Activated naive CD4-positive, alpha-beta T cell treated with anti-CD3 and anti-CD28 coated beads, Interleukin-2, amount 50 U/mL, for 72 hours (primary cell): Measurements from ENCODE around the gene GPR32. TPM values are rescaled to one million over a fixed set of nuclear protein-coding genes. Genes with fewer than 3 reads are reported as not detected.
"Not testable (repeated sequence)": the region's sequence is repeated elsewhere in the genome, so short reads cannot be mapped to it uniquely, and the experiment has no call there.

Experiments
- ATAC-seq, 2 donors: fragments of 150-1000 bp; cut with Tn5 transposase; 2 replicates each; pipeline ENCODE4 v1.10.0; 2021; ENCODE audit warnings: mild to moderate bottlenecking in 2 of 2, moderate library complexity in 2 of 2
- DNase-seq, 2 donors: peaks; one replicate each; pipeline ENCODE4 v3.0.0; 2021 to 2022; ENCODE audit warnings: low spot score in 2 of 2
- H3K27ac Mint-ChIP-seq, 2 donors: one replicate each; pipeline ENCODE4 v1.8.0; 2022; ENCODE audit warnings: mild to moderate bottlenecking in 2 of 2, mixed read lengths in 2 of 2
- H3K36me3 Mint-ChIP-seq, 2 donors: one replicate each; pipeline ENCODE4 v1.8.0; 2022; ENCODE audit warnings: mixed read lengths in 2 of 2
- H3K9me3 Mint-ChIP-seq, 2 donors: one replicate each; pipeline ENCODE4 v1.8.0; 2022; ENCODE audit warnings: mixed read lengths in 2 of 2
- total RNA-seq, 2 donors: library from RNA; stranded (reverse); gene quantifications; one replicate each; pipeline ENCODE4 v1.2.3, GENCODE V29; 2022

GPR32 gene
- total RNA-seq = not detected

- not testable (repeated sequence) for ATAC-seq, H3K27ac Mint-ChIP-seq, H3K9me3 Mint-ChIP-seq, DNase-seq, H3K36me3 Mint-ChIP-seq
Observed at GRCh38 chr19:50770164-50770563, at the start of gene GPR32. Gene GPR32 (plus strand): TSS chr19:50770464. CDS start chr19:50770601, 137 bp downstream.

- ATAC-seq (no peak), DNase-seq (no peak)
- no peaks in the 10 kb centered on the region for H3K9me3 Mint-ChIP-seq
- peaks cover 0 to 4% of the 10 kb centered on the region in 2 donors for H3K36me3 Mint-ChIP-seq
- no peak overlapping the region for H3K27ac Mint-ChIP-seq
Observed at GRCh38 chr19:50720921-50721381, 49.3 kb upstream of the GPR32 start.

GRCh38 chr19:50721441-50722137, 48.7 kb upstream of the GPR32 start:
- Mint-ChIP-seq H3K27ac (no peak overlapping the region), H3K36me3 (peaks cover 0 to 4% of the 10 kb centered on the region in 2 donors), H3K9me3 (no peaks in the 10 kb centered on the region)
- ATAC-seq (no peak), DNase-seq (no peak)

- ATAC-seq = no peak
Observed at GRCh38 chr19:50722201-50723013, 47.9 kb upstream of the GPR32 start.

GRCh38 chr19:50723069-50723468, 47.2 kb upstream of the GPR32 start, which contains the start of gene CLEC11A:
Gene CLEC11A (plus strand): TSS chr19:50723364. CDS start chr19:50723526, 162 bp downstream.
- Mint-ChIP-seq H3K36me3 (peaks cover 7 to 13% of the 10 kb centered on the region in 2 donors), H3K9me3 (peaks cover 0 to 6% of the 10 kb centered on the region in 2 donors), H3K27ac (no peak within 1 kb of the TSS)
- no peak for DNase-seq
- no peak for ATAC-seq

More at GRCh38 chr19:50722201-50723013, 47.9 kb upstream of the GPR32 start:
- Mint-ChIP-seq H3K36me3 (peaks cover under 1 to 7% of the 10 kb centered on the region in 2 donors), H3K9me3 (no peaks in the 10 kb centered on the region), H3K27ac (no peak overlapping the region)
- no peak for DNase-seq

GRCh38 chr19:50723735-50724521, 46.3 kb upstream of the GPR32 start:
- DNase-seq = no peak
- peaks cover 0 to 6% of the 10 kb centered on the region in 2 donors for H3K9me3 Mint-ChIP-seq
- no peak for ATAC-seq
- H3K36me3 Mint-ChIP-seq = peaks cover 8 to 18% of the 10 kb centered on the region in 2 donors
- no peak overlapping the region for H3K27ac Mint-ChIP-seq

GRCh38 chr19:50724522-50725217, 45.6 kb upstream of the GPR32 start:
- DNase-seq (peak; percentile 91 to 98), ATAC-seq (peak; percentile 86 to 87)
- Mint-ChIP-seq H3K9me3 (peaks cover 0 to 6% of the 10 kb centered on the region in 2 donors), H3K36me3 (peaks cover 8 to 18% of the 10 kb centered on the region in 2 donors), H3K27ac (peak overlapping the region; percentile 70 to 79)

- DNase-seq (no peak), ATAC-seq (peak; percentile 48 to 58)
- H3K36me3 Mint-ChIP-seq = peaks cover 8 to 18% of the 10 kb centered on the region in 2 donors
- peak overlapping the region; percentile 79 to 91 for H3K27ac Mint-ChIP-seq
- peaks cover 0 to 6% of the 10 kb centered on the region in 2 donors for H3K9me3 Mint-ChIP-seq
Observed at GRCh38 chr19:50725218-50725910, 44.9 kb upstream of the GPR32 start.

GRCh38 chr19:50725911-50726230, 44.4 kb upstream of the GPR32 start:
- H3K27ac Mint-ChIP-seq = peak overlapping the region; percentile 79 to 91
- H3K9me3 Mint-ChIP-seq = peaks cover 0 to 6% of the 10 kb centered on the region in 2 donors
- DNase-seq (no peak), ATAC-seq (no peak)
- peaks cover 8 to 18% of the 10 kb centered on the region in 2 donors for H3K36me3 Mint-ChIP-seq

GRCh38 chr19:50728084-50728737, 42.1 kb upstream of the GPR32 start:
- DNase-seq = peak; percentile 68 to 88
- Mint-ChIP-seq H3K36me3 (peaks cover 8 to 14% of the 10 kb centered on the region in 2 donors), H3K27ac (peak overlapping the region in 1 of 2 donors; percentile 52), H3K9me3 (peaks cover 0 to 6% of the 10 kb centered on the region in 2 donors)
- peak; percentile 42 to 70 for ATAC-seq

GRCh38 chr19:50729894-50730293, 40.4 kb upstream of the GPR32 start:
- peaks cover 0 to 6% of the 10 kb centered on the region in 2 donors for H3K9me3 Mint-ChIP-seq
- no peak for DNase-seq
- no peak for ATAC-seq
- H3K36me3 Mint-ChIP-seq = peaks cover 8 to 14% of the 10 kb centered on the region in 2 donors
- no peak overlapping the region for H3K27ac Mint-ChIP-seq

GRCh38 chr19:50735869-50736268, 34.4 kb upstream of the GPR32 start:
- DNase-seq (no peak), ATAC-seq (no peak)
- Mint-ChIP-seq H3K9me3 (no peaks in the 10 kb centered on the region), H3K36me3 (no peaks in the 10 kb centered on the region), H3K27ac (no peak overlapping the region)

GRCh38 chr19:50736338-50736737, 33.9 kb upstream of the GPR32 start:
- H3K9me3 Mint-ChIP-seq = no peaks in the 10 kb centered on the region
- H3K27ac Mint-ChIP-seq = no peak overlapping the region
- no peaks in the 10 kb centered on the region for H3K36me3 Mint-ChIP-seq
- ATAC-seq = no peak
- DNase-seq = no peak

GRCh38 chr19:50739132-50739913, 30.9 kb upstream of the GPR32 start:
- H3K36me3 Mint-ChIP-seq = no peaks in the 10 kb centered on the region
- no peak for ATAC-seq
- H3K9me3 Mint-ChIP-seq = no peaks in the 10 kb centered on the region
- no peak overlapping the region for H3K27ac Mint-ChIP-seq
- DNase-seq = no peak
